Neuronal stem cell (in vitro differentiated cells): ENCODE measurements around the gene CXCR5.

Source experiments
- DNase-seq: peaks from one replicate; pipeline ENCODE4 v3.0.0-alpha.2; 2013; ENCODE audit warnings: low spot score
- H2AFZ ChIP-seq: one replicate; pipeline ENCODE4 v1.6.1; 2013; ENCODE audit warnings: mild to moderate bottlenecking, low read length, inconsistent platforms
- H2AK5ac ChIP-seq: 2 replicates; pipeline ENCODE4 v1.6.1; 2013; ENCODE audit warnings: low read depth, mild to moderate bottlenecking, inconsistent platforms, low read length, moderate library complexity, mixed read lengths
- H2BK120ac ChIP-seq: 2 replicates; pipeline ENCODE4 v1.6.1; 2013; ENCODE audit warnings: low read depth, mild to moderate bottlenecking, inconsistent platforms, low read length, moderate library complexity, mixed read lengths
- H2BK12ac ChIP-seq: one replicate; pipeline ENCODE4 v1.6.1; 2013; ENCODE audit warnings: low read length, inconsistent platforms
- H2BK15ac ChIP-seq: 2 replicates; pipeline ENCODE4 v1.6.1; 2013; ENCODE audit warnings: mild to moderate bottlenecking, low read length, inconsistent platforms, mixed read lengths
- H2BK5ac ChIP-seq: one replicate; pipeline ENCODE4 v1.6.1; 2013; ENCODE audit warnings: inconsistent platforms, mild to moderate bottlenecking, low read length, moderate library complexity
- H3K14ac ChIP-seq: one replicate; pipeline ENCODE4 v1.6.1; 2013; ENCODE audit warnings: low read length, inconsistent platforms
- H3K18ac ChIP-seq: 2 replicates; pipeline ENCODE4 v1.6.1; 2013; ENCODE audit warnings: low read length, inconsistent platforms
- H3K23ac ChIP-seq: 2 replicates; pipeline ENCODE4 v1.6.1; 2013; ENCODE audit warnings: low read depth, mild to moderate bottlenecking, mixed read lengths, low read length, inconsistent platforms; ENCODE audit not compliant: poor library complexity
- H3K27ac ChIP-seq: replicated peaks from 3 replicates; pipeline ENCODE4 v1.5.1; 2013; ENCODE audit warnings: low read length, inconsistent platforms
- H3K27me3 ChIP-seq, 3 experiments: 2 replicates each; pipeline ENCODE4 v1.6.1; 2013; ENCODE audit warnings: low read length in 3 of 3, mild to moderate bottlenecking in 2 of 3, inconsistent platforms in 1 of 3, low read depth in 1 of 3, mixed read lengths in 1 of 3, moderate library complexity in 1 of 3; ENCODE audit not compliant: control insufficient read depth in 3 of 3, insufficient read depth in 3 of 3
- H3K36me3 ChIP-seq, 2 donors: replicated peaks in 1 of 2; 2 replicates each; pipeline ENCODE4 v1.6.1; 2013; ENCODE audit warnings: low read length in 2 of 2; ENCODE audit not compliant: control insufficient read depth in 2 of 2, insufficient read depth in 2 of 2
- H3K4ac ChIP-seq: 2 replicates; pipeline ENCODE4 v1.6.1; 2013; ENCODE audit warnings: inconsistent platforms, mild to moderate bottlenecking, low read length, moderate library complexity
- H3K4me1 ChIP-seq, 2 donors: 1 replicate in 1 of 2; 2 replicates in 1 of 2; pipeline ENCODE4 v1.6.1; 2013; ENCODE audit warnings: low read length in 2 of 2, low read depth in 1 of 2; ENCODE audit not compliant: control insufficient read depth in 2 of 2, insufficient read depth in 1 of 2
- H3K4me2 ChIP-seq: one replicate; pipeline ENCODE4 v1.6.1; 2013; ENCODE audit warnings: mild to moderate bottlenecking, low read length, inconsistent platforms; ENCODE audit not compliant: insufficient read depth, poor library complexity, severe bottlenecking
- H3K4me3 ChIP-seq, 2 donors: 2 replicates each; pipeline ENCODE4 v1.5.1; 2013; ENCODE audit warnings: low read length in 2 of 2, mild to moderate bottlenecking in 2 of 2, inconsistent platforms in 1 of 2, moderate library complexity in 1 of 2
- H3K79me1 ChIP-seq: one replicate; pipeline ENCODE4 v1.6.1; 2013; ENCODE audit warnings: low read depth, mild to moderate bottlenecking, inconsistent platforms, low read length, moderate library complexity
- H3K9ac ChIP-seq: one replicate; pipeline ENCODE4 v1.6.1; 2013; ENCODE audit warnings: mild to moderate bottlenecking, low read depth, low read length, inconsistent platforms; ENCODE audit not compliant: poor library complexity
- H3K9me3 ChIP-seq, 2 donors: replicated peaks in 1 of 2; 2 replicates each; pipeline versions ENCODE3 to v1.6.1; 2013; ENCODE audit warnings: low read length in 2 of 2, mild to moderate bottlenecking in 2 of 2, inconsistent platforms in 1 of 2, low read depth in 1 of 2, mixed read lengths in 1 of 2, moderate library complexity in 1 of 2; ENCODE audit not compliant: control insufficient read depth in 2 of 2, insufficient read depth in 1 of 2
- H4K8ac ChIP-seq: one replicate; pipeline ENCODE4 v1.6.1; 2013; ENCODE audit warnings: low read depth, mild to moderate bottlenecking, inconsistent platforms, low read length, moderate library complexity
- H4K91ac ChIP-seq: one replicate; pipeline ENCODE4 v1.6.1; 2013; ENCODE audit warnings: low read length, low read depth, mild to moderate bottlenecking, inconsistent platforms; ENCODE audit not compliant: poor library complexity
- WGBS, 2 donors: extraction: QIAGEN DNeasy Blood & Tissue Kit; methylation state at CpG; one replicate each; pipeline ENCODE4 v1.1.7; 2013; ENCODE audit warnings: missing lambda C conversion rate in 2 of 2, mixed read lengths in 1 of 2; ENCODE audit not compliant: insufficient read length in 2 of 2, insufficient replicate concordance in 1 of 2; ENCODE audit errors: extremely low coverage in 2 of 2; 5-methylcytosine and 5-hydroxymethylcytosine counted together

Gene CXCR5

GRCh38 chr11:118911113-118911879 lies 27.6 kb downstream of the CXCR5 start:
- H3K9ac ChIP-seq, result no peak overlapping the region
- peak overlapping the region; percentile 0 for H2BK120ac ChIP-seq
- H3K4me2 ChIP-seq, result peak overlapping the region; percentile 21
- H3K36me3 ChIP-seq, result peaks cover 4 to 17% of the 10 kb centered on the region in 2 donors
- peak overlapping the region; percentile 41 for H4K91ac ChIP-seq
- H2BK5ac ChIP-seq, result peak overlapping the region; percentile 88
- peak overlapping the region; percentile 0 for H2BK15ac ChIP-seq
- peak overlapping the region; percentile 89 for H2AK5ac ChIP-seq
- H2AFZ ChIP-seq, result peak overlapping the region; percentile 71
- H3K23ac ChIP-seq, result peak overlapping the region; percentile 82
- no peak overlapping the region for H3K4me3 ChIP-seq
- H4K8ac ChIP-seq, result no peak overlapping the region
- no peaks in the 10 kb centered on the region for H3K9me3 ChIP-seq
- peak overlapping the region; percentile 83 for H3K27ac ChIP-seq
- peaks cover 50 to 68% of the 10 kb centered on the region in 2 donors for H3K4me1 ChIP-seq
- WGBS, 2 donors, result no CpG with 5 or more reads among the region's 21 CpGs
- H3K79me1 ChIP-seq, result peaks cover 7% of the 10 kb centered on the region
- no peak overlapping the region for H3K4ac ChIP-seq
- peak overlapping the region; percentile 99 for H3K18ac ChIP-seq
- no peak for DNase-seq
- peak overlapping the region; percentile 32 for H3K14ac ChIP-seq
- no peaks in the 10 kb centered on the region for H3K27me3 ChIP-seq
- peak overlapping the region; percentile 24 for H2BK12ac ChIP-seq

DNA sequence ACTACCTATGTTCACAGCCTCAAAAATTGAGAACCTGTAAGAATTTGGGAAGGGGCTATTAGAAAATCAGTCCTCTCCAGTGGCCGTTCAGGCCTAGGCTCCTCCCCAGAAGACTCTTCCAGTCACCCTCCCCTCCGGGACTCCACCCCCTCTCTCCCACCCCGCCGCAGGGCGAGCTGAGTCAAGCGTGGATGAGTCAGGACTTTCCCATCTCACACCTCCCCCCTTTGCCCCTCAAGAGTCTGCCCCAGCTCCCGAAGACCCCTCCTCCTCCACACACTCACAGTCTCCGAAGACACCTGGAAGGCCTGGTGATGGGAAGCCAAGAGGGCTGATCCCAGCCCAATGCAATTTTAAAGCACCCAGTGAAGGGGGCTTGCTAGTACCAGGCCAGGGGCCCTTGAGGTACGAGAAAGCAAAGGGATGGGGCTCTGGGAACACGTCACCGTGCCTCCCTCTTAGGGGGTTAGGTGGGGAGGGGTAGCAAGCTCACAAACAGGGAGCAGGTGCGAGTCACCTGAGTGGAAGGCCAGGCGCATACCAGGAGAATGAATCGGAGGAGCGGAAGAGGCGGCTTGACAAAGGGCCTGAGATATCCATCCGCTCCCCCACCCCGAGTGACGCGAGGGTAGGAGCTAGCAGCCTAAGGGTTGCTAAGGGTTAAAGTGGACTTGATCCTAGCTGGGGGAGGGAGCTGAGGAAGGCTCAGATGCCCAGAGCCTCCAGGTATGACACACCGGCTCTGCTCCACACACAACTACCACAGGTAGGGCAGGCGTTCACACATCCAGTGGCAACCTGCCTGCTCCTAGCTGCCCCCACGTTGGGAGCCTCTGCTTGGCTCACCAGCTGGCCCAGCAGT lies 28.4 kb downstream of the CXCR5 start:
- Histone ChIP-seq H3K36me3 (peaks cover 2 to 11% of the 10 kb centered on the region in 2 donors), H3K9ac (no peak overlapping the region), H2AFZ (peak overlapping the region; percentile 71), H2BK120ac (peak overlapping the region; percentile 69), H3K18ac (peak overlapping the region; percentile 99), H2AK5ac (peak overlapping the region; percentile 56), H3K9me3 (no peaks in the 10 kb centered on the region), H3K79me1 (peaks cover 12% of the 10 kb centered on the region), H3K4me1 (peaks cover 58 to 75% of the 10 kb centered on the region in 2 donors), H2BK5ac (peak overlapping the region; percentile 25), H3K27me3 (no peaks in the 10 kb centered on the region), H3K27ac (peak overlapping the region; percentile 83), H3K4me2 (peak overlapping the region; percentile 14), H3K4ac (no peak overlapping the region), H3K14ac (peak overlapping the region; percentile 56), H2BK15ac (peak overlapping the region; percentile 64), H2BK12ac (peak overlapping the region; percentile 82), H3K23ac (peak overlapping the region; percentile 28), H4K91ac (no peak overlapping the region), H3K4me3 (no peak overlapping the region), H4K8ac (no peak overlapping the region)
- DNase-seq, result no peak
- WGBS, 2 donors, result no CpG with 5 or more reads among the region's 23 CpGs

DNA sequence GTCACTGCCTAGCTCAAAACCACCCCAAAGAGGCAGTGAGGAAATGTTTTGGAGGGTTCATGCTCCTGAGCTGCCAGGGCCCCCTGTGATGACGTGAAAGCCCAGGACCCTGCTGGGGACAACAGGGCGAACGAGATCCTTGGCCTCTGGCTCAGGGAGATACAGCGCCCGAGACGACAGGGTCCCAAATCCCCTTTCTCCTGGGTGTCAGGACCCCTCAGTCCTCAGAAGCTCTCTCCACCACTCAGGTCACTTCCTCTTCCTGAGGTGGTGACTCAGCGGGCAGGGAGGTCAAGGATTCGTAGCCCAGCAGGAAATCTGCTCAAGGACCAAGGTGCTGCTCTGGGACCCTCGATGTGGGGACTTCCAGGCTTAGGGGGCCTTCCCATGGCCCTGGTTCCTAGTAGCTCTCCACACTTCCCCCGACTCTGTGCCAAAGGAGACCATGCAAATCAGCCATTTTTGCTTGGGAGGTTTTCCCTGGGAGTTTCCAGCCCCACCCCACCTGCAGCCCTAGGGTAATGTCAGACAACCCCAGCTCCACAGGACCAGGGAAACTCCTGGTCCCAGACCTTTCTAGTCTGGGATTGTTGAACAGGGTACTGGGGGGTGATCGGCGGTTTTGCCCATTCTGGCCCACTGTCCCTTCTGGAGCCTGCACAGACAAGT lies 29.2 kb downstream of the CXCR5 start:
- no CpG with 5 or more reads among the region's 12 CpGs for WGBS, 2 donors
- Histone ChIP-seq H3K27me3 (no peaks in the 10 kb centered on the region), H2BK15ac (peak overlapping the region; percentile 64), H4K8ac (no peak overlapping the region), H3K4me3 (no peak overlapping the region), H3K9ac (no peak overlapping the region), H3K36me3 (peaks cover 0 to 3% of the 10 kb centered on the region in 2 donors), H3K4ac (no peak overlapping the region), H3K14ac (peak overlapping the region; percentile 56), H2AK5ac (peak overlapping the region; percentile 82), H2BK12ac (peak overlapping the region; percentile 82), H3K4me1 (peaks cover 66 to 73% of the 10 kb centered on the region in 2 donors), H2BK120ac (peak overlapping the region; percentile 14), H3K9me3 (no peaks in the 10 kb centered on the region), H3K79me1 (peaks cover 9% of the 10 kb centered on the region), H3K4me2 (no peak overlapping the region), H4K91ac (peak overlapping the region; percentile 17), H3K18ac (peak overlapping the region; percentile 86), H3K23ac (peak overlapping the region; percentile 28), H2AFZ (no peak overlapping the region), H2BK5ac (peak overlapping the region; percentile 25), H3K27ac (peak overlapping the region; percentile 62)
- no peak for DNase-seq
